NCI-H2171 treated with DMSO at 0.1 percent for 48 hours (cell line): ENCODE results near the gene FAF1.

ENCODE experiments used
- DNase-seq: peaks from one replicate; lab custom pipeline; 2025; lab: John Stamatoyannopoulos, UW

Gene FAF1

GRCh38 chr1:50634251-50634650 is 325.8 kb downstream of the FAF1 start:
- peak; percentile 28 for DNase-seq

DNA sequence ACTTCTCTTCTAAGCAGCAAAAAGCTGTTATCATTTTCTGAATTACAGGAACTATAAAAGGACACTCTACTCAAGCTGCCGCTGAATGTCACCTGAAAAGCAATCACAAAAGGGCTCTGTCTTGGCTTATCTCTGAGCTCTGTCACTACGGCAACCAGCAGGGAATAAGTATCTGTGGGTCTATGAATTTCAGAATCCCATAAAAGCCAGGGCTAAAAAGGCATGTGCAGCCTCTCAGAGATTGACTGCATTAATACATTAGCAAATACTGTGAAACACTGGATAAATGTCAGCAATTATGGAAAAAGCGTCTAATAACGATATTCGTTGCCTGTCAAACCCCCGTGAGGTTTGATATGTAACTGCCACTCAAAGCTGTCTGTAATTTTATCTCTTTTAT is 326.6 kb downstream of the FAF1 start:
- peak; percentile 81 for DNase-seq

DNA sequence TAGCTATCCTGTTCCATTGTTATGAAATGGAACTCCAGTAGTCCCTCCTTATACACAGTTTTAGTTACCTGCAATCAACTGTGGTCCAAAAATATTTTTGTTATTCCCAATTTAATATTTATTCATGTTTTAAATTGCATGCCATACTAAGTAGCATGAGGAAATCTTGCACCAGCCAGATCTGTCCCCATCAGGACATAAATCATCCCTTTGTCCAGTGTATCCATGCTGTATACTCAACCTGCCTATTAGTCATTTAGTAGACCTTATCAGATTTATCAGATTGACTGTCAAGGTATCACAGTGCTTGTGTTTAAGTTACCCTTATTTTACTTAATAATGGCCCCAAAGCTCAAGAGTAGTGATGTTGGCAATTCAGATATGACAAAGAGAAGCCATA is 328.9 kb downstream of the FAF1 start:
- no peak for DNase-seq

DNA sequence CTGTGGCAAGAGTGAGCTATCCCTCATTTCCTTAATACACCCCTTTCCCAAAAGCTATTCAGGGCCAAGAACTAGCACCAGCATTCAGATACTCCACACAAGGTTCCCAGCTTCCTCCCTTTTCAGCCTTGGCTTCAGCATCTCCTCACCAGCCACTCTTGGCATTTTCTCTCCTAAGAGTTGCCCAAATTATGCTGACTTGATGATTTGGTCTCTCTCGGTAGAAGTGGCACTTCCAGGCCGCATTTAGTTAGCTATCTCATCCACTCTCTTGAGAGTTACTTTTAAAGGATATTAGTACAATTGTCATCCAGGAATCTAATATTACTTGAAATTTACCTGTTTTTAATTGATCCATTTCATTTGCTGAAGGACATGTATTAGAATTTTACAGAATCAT is 337.8 kb downstream of the FAF1 start:
- DNase-seq, result no peak

- DNase-seq, result peak; percentile 54
These were observed 339.3 kb downstream of the FAF1 start for GRCh38 chr1:50620680-50621329.

DNA sequence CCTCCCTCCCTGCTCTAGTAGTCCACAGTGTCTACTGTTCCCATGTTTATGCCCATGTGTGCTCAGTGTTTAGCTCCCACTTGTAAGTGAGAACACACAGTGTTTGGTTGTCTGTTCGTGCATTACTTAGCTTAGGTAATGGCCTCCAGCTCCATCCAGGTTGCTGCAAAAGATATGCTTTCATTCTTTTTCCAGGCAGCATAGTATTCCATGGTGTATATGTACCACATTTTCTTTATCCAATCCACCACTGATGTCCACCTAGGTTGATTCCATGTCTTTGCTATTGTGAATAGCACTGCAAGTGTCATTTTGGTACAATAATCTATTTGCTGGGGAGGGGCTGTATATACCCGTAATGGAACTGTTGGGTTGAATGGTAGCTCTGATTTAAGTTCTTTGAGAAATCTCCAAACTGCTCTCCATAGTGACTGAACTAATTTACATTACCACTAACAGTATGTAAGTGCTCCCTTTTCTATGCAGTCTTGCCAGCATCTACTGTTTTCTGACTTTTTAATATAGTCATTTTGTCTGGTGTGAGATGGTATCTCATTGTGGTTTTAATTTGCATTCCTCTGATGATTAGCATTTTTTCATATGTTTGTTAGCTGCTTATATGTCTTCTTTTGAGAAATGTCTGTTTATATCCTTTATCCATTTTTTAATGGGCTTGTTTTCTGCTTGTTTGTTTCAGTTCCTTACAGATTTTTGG is 344.9 kb downstream of the FAF1 start:
- no peak for DNase-seq

- DNase-seq, result peak; percentile 35
These were observed 348.4 kb downstream of the FAF1 start for GRCh38 chr1:50611675-50612074.

GRCh38 chr1:50610563-50610962 is 349.5 kb downstream of the FAF1 start:
- DNase-seq, result peak; percentile 98

DNA sequence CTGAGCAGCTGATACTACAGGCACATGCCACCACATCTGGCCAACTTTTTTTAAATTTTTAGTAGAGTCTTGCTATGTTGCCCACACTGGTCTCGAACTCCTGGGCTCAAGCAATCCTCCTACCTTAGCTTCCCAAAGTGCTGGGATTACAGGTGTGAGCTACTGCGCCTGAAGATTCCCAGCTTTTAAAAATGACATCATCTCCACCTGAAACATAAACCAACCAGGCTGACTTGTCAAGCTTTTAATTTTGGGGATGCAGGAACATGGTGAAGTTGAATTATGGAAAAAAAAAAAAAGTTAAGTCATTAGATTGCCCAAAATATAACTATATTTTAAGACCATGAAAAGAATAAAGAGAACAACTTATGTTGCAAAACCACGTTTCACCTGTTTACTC is 350.6 kb downstream of the FAF1 start:
- DNase-seq, result peak; percentile 22

DNA sequence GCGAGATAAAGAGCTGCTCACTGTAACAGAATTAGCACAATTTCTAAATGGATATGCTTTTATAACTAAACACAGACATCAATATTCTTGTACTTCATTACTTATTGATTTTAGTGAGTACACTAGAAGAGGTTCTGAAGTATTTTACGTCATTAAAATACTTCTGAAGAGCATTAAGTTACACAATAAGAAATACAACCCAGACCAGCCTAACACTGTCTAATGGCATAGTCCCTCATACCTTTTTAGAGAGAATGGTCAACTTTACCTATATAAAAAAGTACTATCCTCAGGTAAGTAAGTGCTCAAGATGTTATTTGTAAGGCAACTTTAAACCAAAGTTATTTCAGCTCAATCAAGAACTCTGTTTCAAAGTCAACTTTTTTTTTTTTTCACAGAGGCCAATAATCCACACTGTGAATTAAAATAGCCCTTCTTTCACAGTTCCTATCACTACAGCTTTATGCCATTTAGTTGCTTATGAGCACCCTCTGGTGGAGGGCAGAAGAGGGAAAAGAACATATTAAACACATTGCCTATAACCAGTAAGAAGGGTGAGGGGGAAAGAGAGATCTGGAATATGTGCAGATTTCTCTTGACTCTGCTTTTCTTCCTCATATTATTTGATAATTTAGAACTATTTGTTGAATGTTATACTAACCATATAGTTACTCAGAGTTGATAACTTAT is 354.7 kb downstream of the FAF1 start:
- peak; percentile 71 for DNase-seq

DNA sequence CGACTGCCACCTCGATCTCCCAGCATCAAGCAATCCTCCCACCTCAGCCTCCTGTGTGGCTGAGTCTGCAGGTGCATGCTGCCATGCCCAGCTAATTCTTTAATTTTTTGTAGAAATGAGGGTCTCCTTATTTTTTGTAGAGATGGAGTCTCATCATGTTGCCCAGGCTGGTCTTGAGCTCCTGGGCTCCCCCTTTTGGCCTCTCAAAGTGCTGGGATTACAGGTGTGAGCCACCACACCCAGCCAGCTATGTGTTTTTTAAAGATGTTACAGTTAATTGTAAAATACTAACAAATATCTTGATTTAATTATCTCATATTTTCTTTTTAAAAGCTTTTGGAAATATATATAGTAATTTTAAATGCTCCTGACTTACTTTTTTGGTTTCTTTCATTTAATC is 355.5 kb downstream of the FAF1 start:
- no peak for DNase-seq

DNA sequence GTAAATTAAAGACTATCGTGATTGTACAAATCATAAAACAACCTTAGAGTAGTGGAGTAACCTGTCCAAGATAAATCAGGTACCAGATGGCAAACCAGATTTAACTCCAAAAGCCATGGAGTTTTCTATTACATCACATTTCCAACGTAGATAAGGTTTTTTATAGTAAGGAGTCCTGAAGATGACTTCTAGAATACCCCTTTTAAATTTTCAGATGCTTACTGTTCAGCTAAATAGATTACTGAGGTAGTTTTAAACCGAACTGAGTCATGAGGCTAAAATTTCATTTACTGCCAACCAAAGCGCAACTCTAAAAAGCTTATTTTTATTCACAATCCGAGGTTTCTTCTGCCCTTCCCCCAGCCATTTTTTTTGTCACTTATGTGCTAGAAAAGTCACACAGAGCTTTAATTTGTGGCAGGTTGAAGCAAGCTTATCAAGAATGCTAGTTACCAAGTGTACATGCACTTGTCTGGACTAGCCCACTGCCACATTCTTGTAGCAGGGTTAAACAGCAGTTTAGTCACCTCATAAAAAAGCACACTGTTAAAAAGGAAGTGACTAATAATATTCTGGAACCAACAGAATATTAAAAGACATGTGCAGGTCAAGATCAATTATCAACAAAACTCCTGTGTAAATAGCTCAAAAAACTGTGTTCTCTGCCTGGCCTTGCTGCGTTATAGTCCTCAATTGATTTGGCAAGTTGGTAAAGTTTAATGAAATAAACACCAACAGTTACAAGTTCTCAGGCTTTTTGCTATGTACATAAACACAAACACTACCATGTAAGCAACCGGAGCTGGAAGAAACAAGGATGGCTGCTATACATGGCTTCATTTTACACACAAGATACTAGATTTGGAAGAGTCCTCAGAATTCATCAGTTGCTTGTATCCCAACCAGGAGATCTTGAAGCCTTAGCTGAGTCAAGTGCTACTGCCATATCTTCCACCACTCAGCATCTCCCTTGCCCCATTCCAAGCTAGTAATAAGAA is 356.5 kb downstream of the FAF1 start:
- DNase-seq, result peak; percentile 96

- DNase-seq, result no peak
These were observed 360.5 kb downstream of the FAF1 start for GRCh38 chr1:50599546-50599945.

DNA sequence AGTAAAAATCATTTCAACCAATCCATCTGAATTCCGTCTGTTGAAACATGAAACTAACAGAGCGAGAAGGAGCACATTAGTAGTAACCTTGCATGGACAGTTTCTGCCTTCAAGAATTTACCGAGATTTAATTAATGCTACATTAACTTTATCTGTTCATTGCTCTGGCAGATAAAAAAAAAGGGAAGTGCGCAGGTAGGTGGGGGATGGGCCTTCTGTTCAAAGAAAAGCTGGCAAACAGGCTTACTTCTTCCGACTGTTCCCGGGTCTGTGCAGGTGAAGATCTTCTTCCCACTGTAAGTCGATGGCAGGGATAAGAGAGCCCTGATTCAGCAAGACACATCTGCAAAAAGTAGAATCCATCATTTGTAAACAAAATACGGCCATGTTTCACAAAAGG is 364.2 kb downstream of the FAF1 start:
- no peak for DNase-seq

DNA sequence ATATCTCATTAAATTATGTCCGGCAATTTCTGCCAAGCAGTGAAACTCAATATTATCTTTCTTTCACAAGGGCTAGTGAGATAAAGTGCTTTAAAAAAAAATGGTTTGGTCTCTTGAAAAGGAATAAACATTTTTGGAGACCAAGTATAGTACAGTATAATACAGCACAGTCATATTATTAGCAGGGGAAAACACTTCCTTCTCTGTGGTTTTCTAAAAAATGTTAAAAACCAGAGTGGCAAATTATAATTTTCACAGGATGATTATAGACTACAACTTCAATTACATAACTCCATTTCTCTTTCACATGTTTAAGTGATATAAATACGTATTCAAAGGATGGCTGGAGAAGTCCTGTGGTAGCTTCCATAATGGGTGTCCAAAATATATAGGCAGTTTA is 366.6 kb downstream of the FAF1 start:
- no peak for DNase-seq

- no peak for DNase-seq
These were observed 368.5 kb downstream of the FAF1 start for GRCh38 chr1:50591598-50591997.

DNA sequence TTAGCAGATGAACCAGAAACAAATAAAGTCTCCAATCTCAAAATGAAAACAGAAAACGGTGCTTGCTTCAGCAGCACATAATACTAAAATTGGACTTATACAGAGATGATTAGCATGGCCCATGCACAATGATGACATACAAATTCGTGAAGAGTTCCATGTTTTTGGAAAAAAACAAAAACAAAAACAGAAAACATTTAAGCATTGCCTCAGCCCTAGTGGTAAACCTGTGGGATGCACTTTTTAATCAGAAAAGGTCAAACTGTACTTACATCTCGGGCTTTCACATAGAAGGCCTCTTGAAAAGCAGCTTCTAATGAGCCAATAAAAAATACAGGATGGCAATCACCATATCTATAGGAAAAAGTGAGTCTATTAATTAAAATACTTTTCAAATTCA is 377.7 kb downstream of the FAF1 start:
- DNase-seq, result no peak

GRCh38 chr1:50570066-50570468 is 390.0 kb downstream of the FAF1 start:
- DNase-seq, result no peak

GRCh38 chr1:50568782-50569181 is 391.3 kb downstream of the FAF1 start:
- DNase-seq, result no peak

- no peak for DNase-seq
These were observed 393.7 kb downstream of the FAF1 start for GRCh38 chr1:50566405-50566804.

DNA sequence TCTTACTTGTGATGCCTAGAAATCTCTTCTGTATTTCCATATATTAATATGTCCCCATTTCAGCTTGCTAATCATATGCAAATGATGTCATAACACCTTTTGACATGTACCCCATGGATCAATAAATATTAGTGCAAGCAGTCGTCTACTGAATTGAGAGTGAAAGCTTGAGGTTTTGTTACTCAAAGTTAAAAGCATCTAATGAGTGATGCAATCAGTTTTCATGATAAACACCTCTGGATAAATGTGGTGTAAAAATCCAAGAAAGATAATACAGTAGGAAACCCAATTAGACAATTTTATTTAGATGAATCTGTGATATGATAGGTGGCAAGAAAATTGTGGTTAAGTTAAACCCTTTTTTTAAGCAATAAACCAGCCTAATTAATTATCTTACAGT is 395.6 kb downstream of the FAF1 start:
- DNase-seq, result no peak

GRCh38 chr1:50562106-50562505 is 398.0 kb downstream of the FAF1 start:
- no peak for DNase-seq
